Cardiac fibroblast (primary cell): ENCODE results near the gene CDK6.

Experiments
- DNase-seq, 2 donors: peaks; one replicate each; pipeline versions ENCODE4 v3.0.0 to v3.0.0-alpha.2; 2010; ENCODE audit warnings: low read depth in 2 of 2
- H3K4me3 ChIP-seq, 2 donors: replicated peaks in 1 of 2; 1 replicate in 1 of 2; 2 replicates in 1 of 2; pipeline ENCODE4 v1.5.1; 2011; ENCODE audit warnings: low read depth in 2 of 2, low read length in 2 of 2, mild to moderate bottlenecking in 2 of 2, moderate library complexity in 1 of 2
- CTCF ChIP-seq: IDR thresholded peaks from one replicate; pipeline ENCODE4 v1.5.1; 2011; ENCODE audit warnings: low read depth, mild to moderate bottlenecking, low read length, inconsistent platforms

The CDK6 gene

GRCh38 chr7:92794831-92795230, 41.5 kb downstream of the CDK6 start:
- no peak for DNase-seq
- no peak for TF ChIP-seq CTCF

GRCh38 chr7:92794391-92794790, 42.0 kb downstream of the CDK6 start:
- no peak for TF ChIP-seq CTCF
- H3K4me3 ChIP-seq, result no peak overlapping the region
- DNase-seq, result no peak

More at GRCh38 chr7:92794831-92795230, 41.5 kb downstream of the CDK6 start:
- H3K4me3 ChIP-seq, result no peak overlapping the region

GRCh38 chr7:92793656-92794205, 42.6 kb downstream of the CDK6 start:
- H3K4me3 ChIP-seq, result no peak overlapping the region
- no peak for DNase-seq
- no peak for TF ChIP-seq CTCF

- TF ChIP-seq CTCF, result no peak
- DNase-seq, result peak; percentile 66 to 74
- H3K4me3 ChIP-seq, result no peak overlapping the region
Measured at GRCh38 chr7:92790992-92791391, 45.4 kb downstream of the CDK6 start.

- no peak for TF ChIP-seq CTCF
- H3K4me3 ChIP-seq, result no peak overlapping the region
- DNase-seq, result no peak
Measured at GRCh38 chr7:92788559-92789183, 47.7 kb downstream of the CDK6 start.

GRCh38 chr7:92785923-92786322, 50.5 kb downstream of the CDK6 start:
- H3K4me3 ChIP-seq, result no peak overlapping the region
- DNase-seq, result peak; percentile 78 to 83
- no peak for TF ChIP-seq CTCF

- DNase-seq, result no peak
- TF ChIP-seq CTCF, result no peak
- H3K4me3 ChIP-seq, result no peak overlapping the region
Measured at GRCh38 chr7:92784935-92785334, 51.4 kb downstream of the CDK6 start.
